ENCODE results near the gene MN1.

MN1 gene

DNA sequence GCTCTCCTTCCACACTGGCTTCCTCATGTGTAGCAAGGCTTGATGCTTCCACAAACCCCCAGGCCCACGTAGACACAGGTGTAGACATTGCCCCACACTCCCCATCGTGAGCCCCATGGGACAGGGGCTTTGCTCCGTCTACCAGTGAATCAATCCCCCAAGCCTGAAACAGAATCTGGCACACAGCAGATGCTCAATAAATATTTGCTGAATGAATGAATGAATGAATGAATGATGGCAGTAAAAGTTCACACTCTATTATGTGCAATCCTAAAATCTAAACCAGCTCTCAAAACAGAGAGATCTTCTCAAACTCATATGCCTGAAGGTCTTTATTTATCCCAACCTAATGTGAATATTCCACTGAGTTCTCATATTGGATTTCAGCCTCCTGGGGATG, 69.9 kb downstream of the MN1 start:
- DNase-seq: no peak

- no peak for DNase-seq
These were observed 70.7 kb downstream of the MN1 start for GRCh38 chr22:27730641-27731433.

DNA sequence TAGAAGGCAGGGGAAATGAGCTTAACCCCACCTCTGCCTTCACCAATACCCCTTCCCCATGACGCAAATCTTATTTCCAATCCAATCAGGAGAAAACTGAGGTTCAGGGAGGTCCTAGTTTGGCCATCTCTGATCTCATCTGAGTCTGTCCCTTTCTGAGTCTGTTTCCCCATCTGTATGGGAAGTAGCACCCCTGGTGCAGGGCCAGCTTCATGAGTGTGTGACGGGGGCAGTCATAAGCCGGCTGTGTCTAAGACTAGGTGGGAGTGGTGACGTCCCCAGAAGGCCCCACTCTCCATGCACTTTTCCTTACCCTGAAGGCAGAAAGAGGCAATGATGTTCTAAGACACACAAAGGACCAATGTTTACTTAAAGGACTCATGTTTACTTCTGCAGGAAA, 72.3 kb downstream of the MN1 start:
- no peak for DNase-seq

- no peak for DNase-seq
These were observed 73.7 kb downstream of the MN1 start for GRCh38 chr22:27727673-27728451.

- DNase-seq: peak; percentile 93
These were observed 74.7 kb downstream of the MN1 start for GRCh38 chr22:27726686-27727449.

GRCh38 chr22:27726331-27726685, 75.2 kb downstream of the MN1 start:
- DNase-seq: no peak

- DNase-seq: no peak
These were observed 75.9 kb downstream of the MN1 start for GRCh38 chr22:27725661-27726060.

DNA sequence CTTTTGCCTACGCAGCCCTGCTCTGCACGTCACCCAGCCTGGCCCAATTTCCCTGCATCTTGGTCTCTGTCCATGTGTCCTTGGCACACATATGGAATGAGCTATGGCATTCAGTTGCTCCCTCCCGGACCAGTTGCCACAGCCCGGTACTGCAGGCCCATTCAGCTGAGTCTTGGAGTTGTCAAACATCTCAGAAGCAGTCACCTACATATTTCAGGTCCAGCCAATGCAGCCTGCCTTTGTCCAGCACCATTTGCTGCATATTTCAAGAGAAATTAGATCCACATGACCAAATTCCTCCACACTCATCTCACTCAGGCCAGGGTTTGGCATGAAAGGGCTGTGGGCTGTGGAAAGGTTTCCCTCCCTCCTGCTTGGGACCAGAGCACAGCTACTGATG, 76.8 kb downstream of the MN1 start:
- DNase-seq: peak; percentile 48

GRCh38 chr22:27724157-27724556, 77.4 kb downstream of the MN1 start:
- no peak for DNase-seq

DNA sequence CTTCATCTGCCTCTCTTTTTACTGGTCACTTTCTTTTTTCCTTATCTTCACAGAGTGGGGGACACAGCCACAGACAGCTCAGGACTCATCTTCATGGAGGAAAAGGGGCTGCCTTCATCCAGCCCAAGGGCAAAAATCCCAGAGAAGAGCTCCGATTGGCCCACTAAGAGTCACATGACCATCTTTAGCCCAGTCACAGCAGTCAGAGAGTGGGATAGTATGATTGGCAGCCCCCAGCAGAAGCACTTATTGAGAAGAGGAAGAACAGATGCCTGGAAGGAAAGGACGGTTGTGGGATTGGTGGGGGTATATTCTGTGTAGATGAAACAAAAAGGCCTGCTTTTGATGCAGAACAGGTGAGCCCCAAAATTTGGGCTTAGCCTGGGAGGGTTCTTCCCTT, 77.8 kb downstream of the MN1 start:
- DNase-seq: no peak

GRCh38 chr22:27723158-27723557, 78.4 kb downstream of the MN1 start:
- DNase-seq: no peak

GRCh38 chr22:27720860-27721259, 80.7 kb downstream of the MN1 start:
- DNase-seq: no peak

DNA sequence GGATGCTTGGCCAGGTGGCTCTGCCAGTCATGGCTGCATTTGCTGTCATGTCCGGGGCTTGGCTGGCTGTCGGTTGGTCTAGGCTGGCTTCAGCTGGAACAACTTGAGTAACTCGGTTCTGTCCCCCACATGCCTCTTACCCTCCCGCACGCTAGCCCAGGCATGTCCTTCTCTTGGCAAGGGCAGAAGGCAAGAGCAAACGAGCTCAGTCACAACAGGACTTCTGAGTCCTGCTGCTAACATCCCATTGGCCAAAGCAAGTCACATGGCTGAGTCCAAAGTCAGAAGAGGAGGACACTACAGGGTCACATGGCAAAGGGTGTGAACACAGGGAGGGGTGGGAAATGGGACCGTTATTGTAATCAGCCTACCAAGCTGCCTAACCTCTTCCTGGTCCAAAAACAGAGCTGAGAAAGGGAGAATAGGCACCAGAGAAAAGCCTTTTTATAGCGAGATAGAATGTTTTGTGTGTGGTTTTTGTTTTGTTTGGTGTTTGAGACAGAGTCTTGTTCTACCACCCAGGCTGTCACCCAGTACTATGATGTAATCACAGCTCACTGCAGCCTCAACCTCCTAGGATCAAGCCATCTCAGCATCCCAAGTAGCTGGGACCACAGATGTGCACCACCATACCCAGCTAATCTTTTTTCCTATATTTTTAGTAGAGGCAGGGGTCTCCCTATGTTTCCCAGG, 81.9 kb downstream of the MN1 start:
- peak; percentile 46 for DNase-seq

DNA sequence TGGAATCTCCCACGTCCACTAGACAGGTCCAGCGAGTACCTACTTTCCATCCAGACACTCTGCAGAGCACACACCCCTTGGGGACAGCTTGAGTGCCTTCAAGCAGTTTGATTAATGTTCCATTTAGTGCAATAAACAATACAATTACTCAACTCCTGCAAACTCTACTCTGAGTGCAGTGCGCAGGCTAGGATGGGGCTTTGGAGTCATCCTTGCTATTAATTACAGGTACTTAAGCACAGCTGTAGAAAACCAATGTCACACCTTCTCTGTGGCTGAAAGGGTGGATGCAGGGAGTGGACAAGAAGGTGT, 82.6 kb downstream of the MN1 start:
- DNase-seq: no peak

GRCh38 chr22:27718186-27719035, 83.1 kb downstream of the MN1 start:
- DNase-seq: peak; percentile 92

DNA sequence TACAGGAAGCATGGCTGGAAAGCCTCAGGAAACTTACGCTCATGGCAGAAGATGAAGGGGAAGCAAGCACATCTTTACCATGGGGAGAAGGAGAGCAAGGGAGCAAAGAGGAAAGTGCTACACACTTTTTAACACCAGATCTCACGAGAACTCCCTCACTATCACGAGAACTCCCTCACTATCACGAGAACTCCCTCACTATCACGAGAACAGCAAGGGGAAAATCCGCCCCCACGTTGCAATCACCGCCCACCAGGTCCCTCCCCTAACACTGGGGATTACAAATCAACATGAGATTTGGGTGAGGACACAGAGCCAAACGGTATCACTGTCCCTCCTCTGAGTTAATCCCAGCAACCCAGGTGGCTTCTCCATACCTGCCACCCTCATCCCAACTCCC, 84.5 kb downstream of the MN1 start:
- DNase-seq: no peak

DNA sequence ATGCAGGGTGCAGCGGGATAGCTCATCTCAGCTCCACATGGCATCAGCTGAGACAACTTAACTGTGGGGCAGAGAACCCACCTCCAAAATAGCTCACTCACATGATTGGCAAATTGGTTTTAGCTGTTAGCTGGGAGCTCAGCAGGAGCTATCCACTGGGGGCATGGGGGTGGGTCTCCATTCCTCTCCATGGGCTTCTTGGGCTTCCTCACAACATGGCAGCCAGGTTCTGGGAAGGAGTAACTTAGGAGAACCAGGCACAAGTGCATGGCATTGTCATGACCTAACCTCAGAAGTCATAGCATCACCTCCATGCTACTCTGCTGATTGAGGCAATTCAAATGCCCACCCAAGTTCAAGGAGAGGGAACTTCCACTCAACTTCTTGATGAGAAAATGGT, 85.5 kb downstream of the MN1 start:
- no peak for DNase-seq

DNA sequence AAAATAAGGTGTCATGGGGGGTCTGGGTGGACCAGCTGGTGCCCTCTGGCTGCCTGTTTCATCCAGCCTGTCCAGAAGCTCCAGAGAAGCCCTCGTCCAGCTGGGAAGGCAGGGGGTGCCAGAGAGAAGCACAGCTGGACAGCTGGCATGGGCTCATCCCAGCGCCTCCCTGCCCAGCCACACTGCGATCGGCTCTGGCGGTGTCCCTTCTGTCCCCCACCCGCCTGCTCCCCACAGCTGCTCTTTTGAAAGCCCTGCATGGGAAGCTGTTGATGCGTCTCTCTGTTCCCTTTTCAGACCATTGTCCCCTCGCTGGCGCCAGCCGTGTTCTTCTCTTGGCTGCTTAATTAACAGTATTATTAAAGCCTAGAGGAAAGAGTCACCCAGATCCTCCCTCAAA, 86.5 kb downstream of the MN1 start:
- DNase-seq: no peak

DNA sequence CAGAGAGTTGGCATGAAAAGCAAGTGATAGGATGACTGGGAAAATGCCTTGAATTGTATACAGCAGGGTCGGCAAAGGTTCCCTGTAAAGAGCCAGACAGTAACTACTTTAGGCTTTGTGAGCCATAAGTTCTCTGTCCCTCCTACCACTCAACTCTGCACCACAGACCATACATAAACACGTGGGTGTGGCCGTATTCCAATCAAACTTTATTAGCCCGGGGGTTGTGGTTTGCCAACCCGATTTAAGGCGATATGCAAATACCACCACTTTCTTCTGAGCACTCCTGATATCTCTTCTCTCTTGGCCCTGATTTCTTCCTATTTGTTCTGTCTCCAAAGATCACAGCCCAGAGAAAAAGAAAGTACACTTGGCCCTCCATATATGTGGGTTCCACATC, 87.5 kb downstream of the MN1 start:
- no peak for DNase-seq

DNA sequence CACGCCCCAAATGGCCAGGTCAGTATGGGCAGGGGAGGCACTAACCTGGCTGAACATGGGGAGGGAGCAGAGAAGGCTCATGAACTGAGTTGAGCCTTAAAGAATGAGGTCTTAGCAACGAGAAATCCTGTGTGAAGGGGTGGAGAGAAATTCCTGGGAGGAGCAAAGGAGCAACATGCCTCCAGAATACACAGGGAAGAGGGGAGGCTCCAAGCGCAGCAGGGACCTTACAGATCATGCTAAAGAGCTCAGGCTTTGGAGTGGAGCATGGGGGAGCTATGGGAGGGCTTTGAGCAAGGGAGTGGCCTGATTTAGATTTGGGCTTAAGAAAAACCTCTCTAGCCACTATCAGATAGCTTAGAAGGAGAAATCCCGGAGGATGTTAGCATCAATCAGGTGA, 88.1 kb downstream of the MN1 start:
- no peak for DNase-seq

DNA sequence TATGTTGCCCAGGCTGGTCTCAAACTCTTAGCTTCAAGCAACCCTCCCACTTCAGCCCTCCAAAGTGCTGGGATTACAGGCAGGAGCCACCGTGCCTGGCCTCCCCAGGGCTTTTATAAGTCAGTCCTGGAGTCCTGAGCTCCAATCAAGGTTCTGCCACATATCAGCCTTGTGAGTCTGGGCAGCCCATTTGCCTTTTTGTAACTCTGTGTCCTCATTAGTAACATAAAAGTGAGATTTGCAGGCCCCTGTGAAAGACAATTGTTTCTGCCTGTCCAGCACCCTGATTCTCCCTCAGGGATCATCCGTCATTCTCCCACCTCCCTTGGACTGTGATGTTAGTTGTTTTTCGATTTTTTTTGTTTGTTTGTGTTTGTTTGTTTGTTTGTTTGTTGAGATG, 89.8 kb downstream of the MN1 start:
- no peak for DNase-seq

DNA sequence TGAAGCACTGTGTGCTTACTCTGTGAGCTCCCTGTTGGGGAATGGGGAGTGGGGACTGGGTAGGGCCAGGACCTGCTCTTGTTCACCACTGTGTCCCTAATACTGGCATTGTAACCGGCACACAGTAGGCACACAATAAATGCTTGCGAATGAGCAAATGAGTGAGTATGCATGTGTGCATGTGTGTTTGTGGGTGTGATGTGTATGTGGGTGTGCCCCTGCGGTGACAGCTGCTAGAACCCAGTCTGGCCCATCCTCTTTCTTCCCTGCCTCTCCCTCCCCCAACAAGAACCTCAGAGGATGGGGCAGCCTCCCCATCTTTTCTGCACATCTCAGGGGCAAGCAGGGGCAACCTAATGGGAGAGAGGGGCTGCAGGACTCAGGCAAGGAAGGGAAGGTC, 90.5 kb downstream of the MN1 start:
- DNase-seq: no peak

Data from fibroblast of skin of right biceps (primary cell).